Muscle layer of colon (tissue), 2 donors: ENCODE results near the gene BBOF1.
A peak's percentile ranks its signal among the peaks of the same experiment; 100 is the strongest.
"Not testable (repeated sequence)": the region's sequence is repeated elsewhere in the genome, so short reads cannot be mapped to it uniquely, and the experiment has no call there.

Source experiments
- H3K27ac ChIP-seq: one replicate; pipeline ENCODE4 v1.7.0; 2013; ENCODE audit warnings: low read depth, mild to moderate bottlenecking, low read length, moderate library complexity
- H3K27me3 ChIP-seq, 2 donors: one replicate each; pipeline ENCODE4 v1.7.0; 2013; ENCODE audit warnings: low read length in 2 of 2, mild to moderate bottlenecking in 2 of 2; ENCODE audit not compliant: insufficient read depth in 2 of 2, control insufficient read depth in 1 of 2
- H3K36me3 ChIP-seq: one replicate; pipeline ENCODE4 v1.7.0; 2013; ENCODE audit warnings: mild to moderate bottlenecking, low read length; ENCODE audit not compliant: insufficient read depth
- H3K4me1 ChIP-seq: one replicate; pipeline ENCODE4 v1.7.0; 2013; ENCODE audit warnings: mild to moderate bottlenecking, low read length; ENCODE audit not compliant: insufficient read depth
- H3K4me3 ChIP-seq, 2 donors: one replicate each; pipeline ENCODE4 v1.7.0; 2013; ENCODE audit warnings: low read length in 2 of 2, low read depth in 1 of 2, mild to moderate bottlenecking in 1 of 2, moderate library complexity in 1 of 2
- H3K9ac ChIP-seq: one replicate; pipeline ENCODE4 v1.7.0; 2013; ENCODE audit warnings: low read length
- H3K9me3 ChIP-seq: one replicate; pipeline ENCODE4 v1.7.0; 2013; ENCODE audit warnings: mild to moderate bottlenecking, low read length
- donor health status: abdominal sarcoma.
- donor health status: Adenocarcinoma of cecum.

Gene BBOF1, protein sequence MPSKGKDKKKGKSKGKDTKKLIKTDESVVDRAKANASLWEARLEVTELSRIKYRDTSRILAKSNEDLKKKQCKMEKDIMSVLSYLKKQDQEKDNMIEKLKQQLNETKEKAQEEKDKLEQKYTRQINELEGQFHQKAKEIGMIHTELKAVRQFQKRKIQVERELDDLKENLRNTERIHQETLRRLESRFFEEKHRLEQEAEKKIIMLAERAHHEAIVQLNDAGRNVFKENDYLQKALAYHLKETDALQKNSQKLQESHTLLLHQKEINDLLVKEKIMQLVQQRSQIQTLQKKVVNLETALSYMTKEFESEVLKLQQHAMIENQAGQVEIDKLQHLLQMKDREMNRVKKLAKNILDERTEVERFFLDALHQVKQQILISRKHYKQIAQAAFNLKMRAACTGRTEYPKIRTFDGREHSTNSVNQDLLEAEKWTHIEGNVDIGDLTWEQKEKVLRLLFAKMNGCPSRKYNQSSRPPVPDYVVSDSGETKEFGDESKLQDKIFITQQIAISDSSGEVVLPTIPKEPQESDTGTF

DNA sequence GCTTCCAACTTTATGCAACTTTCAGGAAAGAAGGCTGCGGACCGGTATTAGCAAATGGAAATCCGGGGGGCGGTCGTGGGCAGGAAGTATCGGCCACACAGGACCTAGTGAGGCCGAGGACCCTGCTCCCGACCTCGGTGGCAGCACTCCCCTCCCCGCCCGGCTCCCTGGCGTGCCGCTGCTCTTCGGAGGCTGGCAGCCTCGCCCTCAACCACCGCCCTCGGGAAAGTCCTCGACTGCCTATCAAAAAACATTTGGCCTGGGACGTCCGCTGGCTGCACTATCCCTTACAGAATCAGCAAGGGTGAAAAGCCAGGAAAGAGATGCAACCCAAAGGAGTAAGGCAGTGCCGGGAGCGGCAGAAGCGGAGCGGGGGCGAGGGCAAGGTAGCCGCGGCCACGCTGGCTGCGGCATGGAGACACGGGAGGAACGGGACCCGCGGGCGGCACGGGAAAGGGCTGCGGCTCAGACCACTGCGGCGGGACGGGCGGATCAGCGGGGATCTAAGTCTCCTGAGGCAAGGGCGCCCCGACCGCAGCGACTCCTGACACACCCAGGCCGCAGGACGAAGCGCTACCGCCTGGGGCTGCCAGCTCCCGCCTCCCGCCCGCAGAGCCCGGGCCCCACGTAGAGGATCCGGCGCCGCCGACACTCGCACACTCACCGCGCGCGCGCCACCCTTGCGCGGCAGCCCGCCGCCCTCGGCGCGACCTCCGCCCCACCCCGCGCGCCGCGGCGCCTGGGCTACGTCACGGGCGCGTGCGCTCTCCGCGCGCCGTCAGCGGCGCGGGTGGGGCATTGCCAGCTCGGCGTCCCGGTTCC, at the start of gene BBOF1, which contains the start of gene ENTPD5:
Gene BBOF1, plus strand, starts transcription at position 764 of the 822 bp plus-strand sequence. CDS start 130 bp downstream, outside the sequence.
Gene ENTPD5, minus strand, starts transcription at position 703 of the 822 bp plus-strand sequence. CDS start 31,186 bp downstream, outside the sequence.
- Histone ChIP-seq H3K4me1 (peaks cover 6% of the 10 kb centered on the region), H3K4me3 (peak within 1 kb of the TSS; percentile 71 to 88), H3K9ac (peak within 1 kb of the TSS; percentile 89), H3K27me3 (no peaks in the 10 kb centered on the region), H3K27ac (peak within 1 kb of the TSS; percentile 94), H3K36me3 (no peaks in the 10 kb centered on the region), H3K9me3 (no peaks in the 10 kb centered on the region)

GRCh38 chr14:73973497-73973896, 45.7 kb upstream of the BBOF1 start:
- H3K9me3 ChIP-seq, result no peaks in the 10 kb centered on the region
- no peak overlapping the region for H3K9ac ChIP-seq
- peaks cover 20% of the 10 kb centered on the region for H3K36me3 ChIP-seq
- no peak overlapping the region for H3K27ac ChIP-seq
- no peaks in the 10 kb centered on the region for H3K27me3 ChIP-seq
- H3K4me1 ChIP-seq, result no peaks in the 10 kb centered on the region
- H3K4me3 ChIP-seq, result no peak overlapping the region

DNA sequence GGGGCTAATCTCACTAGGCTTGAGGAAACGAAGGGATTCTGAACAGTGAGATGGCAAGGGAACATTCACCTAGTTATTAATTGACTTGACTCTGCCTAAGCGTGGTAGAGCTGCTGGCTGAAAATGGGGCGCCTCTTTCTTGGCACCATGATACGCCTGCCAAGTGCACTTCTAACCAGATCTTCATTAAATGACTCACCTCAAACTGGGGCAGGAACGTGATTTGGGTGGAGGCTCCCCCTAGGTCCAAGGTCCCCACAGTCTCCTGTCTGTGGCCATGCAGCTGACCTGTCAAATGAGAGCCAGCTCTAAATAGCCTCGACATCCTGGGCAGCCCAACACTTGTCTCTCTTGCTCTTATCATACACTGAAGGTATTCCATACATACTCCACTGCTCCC, 43.0 kb upstream of the BBOF1 start:
- Histone ChIP-seq H3K27me3 (no peaks in the 10 kb centered on the region), H3K36me3 (peaks cover 7% of the 10 kb centered on the region), H3K4me1 (no peaks in the 10 kb centered on the region), H3K27ac (no peak overlapping the region), H3K4me3 (no peak overlapping the region), H3K9ac (no peak overlapping the region), H3K9me3 (no peaks in the 10 kb centered on the region)

- H3K4me1 ChIP-seq, result no peaks in the 10 kb centered on the region
- H3K27ac ChIP-seq, result no peak overlapping the region
- H3K36me3 ChIP-seq, result peaks cover 2% of the 10 kb centered on the region
- H3K27me3 ChIP-seq, result no peaks in the 10 kb centered on the region
- H3K4me3 ChIP-seq, result no peak overlapping the region
- H3K9me3 ChIP-seq, result no peaks in the 10 kb centered on the region
- no peak overlapping the region for H3K9ac ChIP-seq
Measured at GRCh38 chr14:73977896-73978295, 41.3 kb upstream of the BBOF1 start.

- peaks cover 14% of the 10 kb centered on the region for H3K36me3 ChIP-seq
- H3K4me1 ChIP-seq, result no peaks in the 10 kb centered on the region
- no peaks in the 10 kb centered on the region for H3K9me3 ChIP-seq
- H3K9ac ChIP-seq, result no peak overlapping the region
- no peak overlapping the region for H3K4me3 ChIP-seq
- H3K27ac ChIP-seq, result no peak overlapping the region
- no peaks in the 10 kb centered on the region for H3K27me3 ChIP-seq
Measured at GRCh38 chr14:73988065-73988464, 31.1 kb upstream of the BBOF1 start.

- H3K4me1 ChIP-seq, result not testable (repeated sequence)
Measured at GRCh38 chr14:73988656-73989055, 30.5 kb upstream of the BBOF1 start.

DNA sequence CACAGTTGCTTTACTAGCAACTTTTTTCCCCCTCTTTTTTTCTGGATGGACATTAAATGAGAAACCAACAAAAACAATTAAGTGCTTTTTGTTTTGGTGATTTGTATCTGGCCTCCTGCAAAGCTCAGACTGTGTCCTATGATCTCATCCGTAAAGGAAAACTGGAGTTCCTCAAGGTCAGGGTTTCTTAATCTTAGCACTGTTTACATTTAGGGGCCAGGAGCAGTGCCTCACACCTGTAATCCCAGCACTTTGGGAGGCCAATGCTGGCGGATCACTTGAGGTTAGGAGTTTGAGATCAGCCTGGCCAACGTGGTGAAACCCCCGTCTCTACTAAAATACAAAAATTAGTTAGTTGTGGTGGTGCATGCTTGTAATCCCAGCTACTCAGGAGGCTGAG, 28.1 kb upstream of the BBOF1 start:
- Histone ChIP-seq H3K27me3 (no peaks in the 10 kb centered on the region), H3K9me3 (no peaks in the 10 kb centered on the region), H3K4me3 (no peak overlapping the region), H3K36me3 (peaks cover 13% of the 10 kb centered on the region), H3K4me1 (no peaks in the 10 kb centered on the region), H3K9ac (no peak overlapping the region), H3K27ac (no peak overlapping the region)

More at GRCh38 chr14:73988656-73989055, 30.5 kb upstream of the BBOF1 start:
- peaks cover 14% of the 10 kb centered on the region for H3K36me3 ChIP-seq
- not testable (repeated sequence) for H3K4me3 ChIP-seq, H3K9me3 ChIP-seq, H3K9ac ChIP-seq, H3K27me3 ChIP-seq, H3K27ac ChIP-seq

- not testable (repeated sequence) for H3K9ac ChIP-seq, H3K4me1 ChIP-seq, H3K4me3 ChIP-seq, H3K9me3 ChIP-seq, H3K27me3 ChIP-seq, H3K36me3 ChIP-seq, H3K27ac ChIP-seq
Measured at GRCh38 chr14:73994926-73995325, 24.2 kb upstream of the BBOF1 start.

GRCh38 chr14:73995977-73996378, 23.2 kb upstream of the BBOF1 start:
- H3K4me3 ChIP-seq, result no peak overlapping the region
- peaks cover 7% of the 10 kb centered on the region for H3K36me3 ChIP-seq
- H3K27ac ChIP-seq, result no peak overlapping the region
- H3K9ac ChIP-seq, result no peak overlapping the region
- H3K4me1 ChIP-seq, result no peaks in the 10 kb centered on the region
- no peaks in the 10 kb centered on the region for H3K9me3 ChIP-seq
- H3K27me3 ChIP-seq, result no peaks in the 10 kb centered on the region

DNA sequence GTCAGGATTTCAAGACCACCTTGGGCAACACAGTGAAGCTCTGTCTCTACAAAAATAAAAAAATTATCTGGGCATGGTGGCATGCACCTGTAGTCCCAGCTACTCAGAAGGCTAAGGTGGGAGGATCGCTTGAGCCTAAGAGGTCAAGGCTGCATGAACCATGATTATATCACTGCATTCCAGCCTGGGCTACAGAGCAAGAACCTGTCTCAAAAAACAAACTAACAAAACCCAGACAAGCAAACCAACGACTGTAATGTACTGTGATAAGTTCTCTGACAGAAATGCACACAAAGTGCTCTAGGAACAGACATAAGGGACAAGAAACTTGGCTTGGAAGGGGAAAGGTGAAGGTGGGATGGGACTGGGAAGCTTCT, 22.4 kb upstream of the BBOF1 start:
- no peak overlapping the region for H3K9ac ChIP-seq
- no peak overlapping the region for H3K27ac ChIP-seq
- no peaks in the 10 kb centered on the region for H3K27me3 ChIP-seq
- no peaks in the 10 kb centered on the region for H3K9me3 ChIP-seq
- no peak overlapping the region for H3K4me3 ChIP-seq
- H3K4me1 ChIP-seq, result no peaks in the 10 kb centered on the region
- H3K36me3 ChIP-seq, result peaks cover 7% of the 10 kb centered on the region

GRCh38 chr14:73997108-73997943, 21.8 kb upstream of the BBOF1 start:
- Histone ChIP-seq H3K4me3 (no peak overlapping the region), H3K9ac (no peak overlapping the region), H3K27me3 (no peaks in the 10 kb centered on the region), H3K36me3 (peaks cover 7% of the 10 kb centered on the region), H3K9me3 (no peaks in the 10 kb centered on the region), H3K4me1 (no peaks in the 10 kb centered on the region), H3K27ac (no peak overlapping the region)
